HG02885 (cell line): ENCODE measurements around the gene FAM124A.

Source experiments
- ATAC-seq: cut with Tn5 transposase; IDR thresholded peaks from one replicate; pipeline ENCODE4 v1.9.1; 2021; ENCODE audit warnings: mild to moderate bottlenecking; ENCODE audit not compliant: unreplicated experiment, poor library complexity

The FAM124A gene

GRCh38 chr13:51218626-51219025 is 3.6 kb upstream of the FAM124A start:
- ATAC-seq = no peak

GRCh38 chr13:51220706-51221105 is 1.5 kb upstream of the FAM124A start:
- ATAC-seq = no peak

GRCh38 chr13:51221108-51221507 is 1.1 kb upstream of the FAM124A start:
- ATAC-seq = no peak

DNA sequence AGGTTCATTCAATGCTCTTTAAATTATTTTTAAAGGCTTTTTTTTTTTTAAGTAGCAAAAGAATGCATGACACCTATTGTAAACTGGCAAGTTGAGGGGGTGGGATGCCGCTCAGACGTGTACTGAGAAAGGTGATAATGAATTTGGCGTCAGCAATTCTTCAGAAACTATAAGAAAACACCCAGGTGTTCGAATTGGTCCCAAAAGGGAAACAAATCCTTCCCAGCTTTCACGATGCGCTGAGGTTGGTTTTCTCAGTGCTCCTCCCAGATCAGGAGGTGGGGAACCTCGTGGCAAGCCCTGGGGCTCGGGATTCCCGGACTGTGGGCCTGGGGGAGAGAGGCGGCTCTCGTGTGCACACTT is 543 bp upstream of the FAM124A start:
- ATAC-seq = no peak

DNA sequence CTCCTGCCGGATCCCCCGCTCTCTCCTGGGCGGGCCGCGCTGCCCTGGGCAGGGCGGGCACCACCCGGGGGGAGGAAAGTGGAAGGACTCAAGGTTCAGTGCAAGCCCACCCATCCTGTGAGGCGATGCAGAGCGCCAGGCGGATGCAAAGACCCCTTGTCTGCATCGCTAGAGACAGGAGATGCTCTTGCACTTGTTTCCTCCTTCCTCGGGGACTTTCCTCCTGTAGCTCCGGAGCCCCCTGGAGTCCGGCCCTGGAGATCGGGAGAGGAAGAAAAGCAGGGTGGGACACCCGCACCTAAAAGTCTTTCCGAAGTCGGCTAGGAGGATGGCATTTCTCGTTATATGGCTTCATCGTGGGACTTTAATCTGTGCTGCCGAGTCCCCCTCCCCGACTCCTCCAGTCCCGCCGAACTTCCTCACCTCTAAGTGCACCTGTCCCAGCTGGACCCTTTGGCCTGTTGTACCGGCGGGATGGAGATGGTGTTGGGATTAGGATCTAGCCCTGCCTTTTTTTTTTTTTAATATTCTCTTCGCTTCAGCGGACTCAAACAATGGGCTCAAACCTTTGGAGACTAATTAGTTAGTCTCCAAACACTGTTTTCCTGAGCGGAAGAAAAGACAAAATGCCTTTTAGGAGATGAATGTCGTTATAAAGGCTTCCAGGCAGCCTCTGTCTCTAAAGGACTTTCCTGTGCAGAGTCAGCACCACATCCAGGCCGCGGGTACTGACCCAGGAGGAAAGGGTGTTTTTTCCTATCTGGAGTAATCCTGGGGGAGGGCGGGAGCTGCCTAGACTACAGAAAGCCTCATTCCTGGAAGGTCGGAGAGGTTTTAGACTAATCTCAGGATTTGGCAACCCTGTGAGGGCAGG is 725 bp downstream of the FAM124A start:
- ATAC-seq = no peak

DNA sequence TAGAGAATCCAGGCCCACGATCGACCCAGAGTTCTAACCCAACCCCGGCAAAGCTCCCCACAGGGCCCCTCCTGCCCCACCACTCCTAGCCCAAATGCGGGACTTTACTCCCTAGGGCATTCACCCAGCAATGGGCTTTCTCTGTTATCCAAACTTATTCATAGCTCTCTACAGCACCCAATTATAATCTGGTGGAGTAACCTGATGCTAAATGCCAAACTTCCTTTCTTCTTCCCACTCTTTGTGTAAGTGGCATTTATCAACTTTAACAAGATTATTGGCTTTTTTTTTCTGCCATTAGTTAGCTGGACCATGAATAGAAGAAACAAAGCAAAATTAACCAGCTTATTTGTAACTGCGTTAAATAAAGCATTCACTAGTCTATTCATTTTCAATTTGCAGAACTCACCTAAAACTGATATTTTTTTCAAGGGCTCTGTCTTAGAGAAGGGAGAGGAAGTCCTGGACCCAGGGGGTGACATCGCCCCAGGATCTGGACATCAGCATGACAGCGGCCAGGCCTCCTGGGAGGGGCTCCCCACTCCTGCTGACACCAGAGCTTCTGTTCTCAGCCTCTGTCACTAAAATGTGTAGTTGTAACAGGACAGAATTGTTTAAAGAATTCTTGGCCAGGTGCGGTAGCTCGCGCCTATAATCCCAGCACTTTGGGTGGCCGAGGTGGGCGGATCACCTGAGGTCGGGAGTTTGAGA is 1.5 kb downstream of the FAM124A start:
- ATAC-seq = no peak

DNA sequence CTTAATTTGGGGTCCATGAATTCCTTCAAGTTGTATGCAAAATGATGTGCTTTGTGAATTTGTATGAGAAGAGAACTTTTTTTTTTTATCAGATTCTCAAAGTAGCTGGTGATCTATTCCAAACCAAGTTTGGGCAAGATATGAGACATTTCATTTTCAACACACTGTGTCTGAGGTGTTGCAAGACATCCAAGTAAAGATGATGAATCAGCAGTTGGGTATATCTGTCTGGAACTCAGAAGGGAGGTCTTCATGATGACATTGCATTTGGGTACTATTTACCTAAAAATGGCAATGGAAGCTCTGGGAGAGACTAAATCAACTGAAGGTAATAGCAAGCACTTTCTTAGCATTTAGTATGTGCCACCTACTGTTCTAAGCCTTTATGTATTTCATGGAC is 2.8 kb downstream of the FAM124A start:
- ATAC-seq = no peak

- no peak for ATAC-seq
Observed at GRCh38 chr13:51227404-51227803, 5.2 kb downstream of the FAM124A start.

DNA sequence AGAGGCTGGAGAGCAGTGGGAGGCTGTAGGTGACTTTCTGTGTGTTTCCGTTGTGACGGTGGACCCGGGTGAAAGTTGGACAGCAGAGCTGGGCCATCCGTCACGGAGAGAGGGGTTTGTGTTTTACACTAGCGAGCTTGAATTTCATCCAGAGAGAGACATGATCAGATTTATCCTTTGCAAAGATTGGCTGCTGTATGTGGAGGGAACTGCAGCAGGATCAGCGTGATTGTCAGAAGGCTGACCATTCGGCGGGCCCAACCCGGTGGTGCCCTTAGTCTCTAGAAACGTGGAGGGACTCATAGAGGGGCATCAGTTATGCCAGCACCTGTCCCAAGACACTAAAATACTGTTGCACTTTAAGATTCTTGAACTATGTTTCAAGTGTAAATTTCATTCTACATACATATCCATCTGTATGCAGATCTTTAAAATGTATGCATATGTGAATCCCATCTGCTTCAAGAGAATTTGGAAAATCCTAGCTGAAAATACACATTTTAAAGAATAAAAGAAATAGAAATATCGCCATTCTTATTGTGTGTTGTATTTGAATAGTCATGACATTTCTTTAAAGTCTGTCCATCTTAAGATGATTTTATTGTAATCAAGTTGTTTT is 7.0 kb downstream of the FAM124A start:
- ATAC-seq = no peak

DNA sequence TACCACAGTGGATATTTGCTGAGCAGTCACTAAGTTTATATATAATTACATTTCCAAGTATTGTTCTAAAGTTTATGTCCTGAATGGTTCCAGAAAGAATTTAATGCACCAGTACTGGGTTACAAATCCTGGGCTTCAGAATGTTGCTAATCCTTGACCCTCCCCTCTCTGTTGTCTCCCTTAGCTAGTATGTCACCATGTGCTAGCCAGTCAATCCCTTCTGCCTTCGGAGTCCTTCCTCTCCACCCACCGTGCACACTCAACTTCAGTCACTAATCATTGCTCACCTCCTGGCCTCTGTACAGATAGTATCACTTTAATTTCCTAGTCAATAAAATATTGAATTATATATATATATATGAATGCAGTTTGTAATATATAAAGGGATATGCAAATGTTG is 7.5 kb downstream of the FAM124A start:
- ATAC-seq = no peak

GRCh38 chr13:51230477-51231105 is 8.4 kb downstream of the FAM124A start:
- no peak for ATAC-seq

DNA sequence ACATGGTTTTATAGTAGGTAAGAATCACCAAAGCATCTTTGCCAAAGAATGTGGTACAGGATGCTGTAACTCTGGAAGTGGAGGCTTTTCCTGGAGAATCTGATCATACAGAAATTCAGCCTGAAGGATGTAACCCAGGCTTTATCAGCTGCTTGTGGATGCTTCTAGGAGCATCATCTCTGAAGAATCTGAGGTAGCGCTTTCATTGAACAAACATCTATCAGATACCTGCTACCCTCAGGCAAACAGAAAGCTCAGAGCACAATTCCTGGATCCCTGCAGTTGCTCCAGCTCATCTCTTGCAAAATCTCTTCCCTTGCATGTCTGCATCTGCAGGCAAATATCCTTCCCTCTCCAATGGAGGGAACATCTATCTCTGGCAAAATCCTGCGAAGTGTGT is 9.3 kb downstream of the FAM124A start:
- no peak for ATAC-seq

- ATAC-seq = no peak
Observed at GRCh38 chr13:51232328-51232727, 10.1 kb downstream of the FAM124A start.

- ATAC-seq = no peak
Observed at GRCh38 chr13:51233117-51233826, 11.1 kb downstream of the FAM124A start.

GRCh38 chr13:51234676-51235075 is 12.5 kb downstream of the FAM124A start:
- no peak for ATAC-seq

- ATAC-seq = no peak
Observed at GRCh38 chr13:51235186-51235585, 13.0 kb downstream of the FAM124A start.

DNA sequence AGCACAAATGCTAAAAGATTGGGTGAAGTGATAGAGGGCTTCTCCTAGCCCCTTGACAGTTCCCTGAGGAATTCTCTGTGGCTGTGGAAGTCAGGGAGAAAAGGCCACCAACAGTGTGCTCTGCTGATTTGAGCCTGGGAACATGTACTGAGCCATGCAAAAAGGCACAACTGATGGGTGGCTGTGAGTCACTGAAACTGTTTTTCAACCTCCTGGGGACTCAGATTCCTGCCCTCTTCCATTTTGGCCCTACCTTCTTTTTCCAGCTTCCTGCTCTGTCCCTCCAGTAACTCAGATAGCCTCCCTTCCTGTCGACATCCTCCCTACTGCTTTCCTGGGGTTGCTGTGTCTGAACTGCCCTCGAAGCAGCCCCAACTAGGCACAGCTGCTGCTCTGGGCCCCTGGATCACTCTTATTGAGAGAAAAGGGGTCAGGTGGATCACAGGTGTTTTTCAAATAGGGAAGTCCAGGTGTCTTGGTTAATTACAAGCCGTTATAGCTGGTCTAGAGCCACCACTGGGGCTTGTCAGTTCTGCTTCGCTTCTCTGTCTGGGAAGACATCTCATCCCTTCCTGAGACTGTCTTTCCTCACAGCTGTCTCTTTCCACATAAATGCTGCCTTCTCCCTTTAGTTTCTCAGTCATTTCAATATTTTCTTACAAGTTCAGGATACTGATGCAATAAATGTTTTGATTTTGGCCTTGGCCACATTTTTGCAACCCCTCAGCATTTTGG is 13.7 kb downstream of the FAM124A start:
- no peak for ATAC-seq

GRCh38 chr13:51236491-51236792 is 14.2 kb downstream of the FAM124A start:
- ATAC-seq = no peak

DNA sequence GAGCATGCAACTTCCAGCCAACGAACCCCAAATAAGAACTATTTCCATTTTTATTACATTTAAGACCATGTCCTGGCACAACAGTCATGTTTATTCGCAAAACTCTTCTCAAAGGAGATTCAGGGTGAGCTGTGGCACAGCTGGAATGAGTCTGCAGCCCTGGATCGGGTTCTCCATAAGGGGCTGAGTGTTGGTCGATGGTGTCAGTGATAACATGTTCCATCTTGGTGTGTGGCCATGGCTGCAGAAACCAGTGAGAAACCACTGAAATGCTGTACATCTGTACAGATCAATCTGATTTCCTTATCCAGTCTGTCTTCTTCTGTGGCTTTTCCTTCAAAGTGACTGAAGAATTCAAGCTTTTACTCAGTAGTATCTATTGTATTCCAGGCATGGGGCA is 15.2 kb downstream of the FAM124A start:
- ATAC-seq = no peak

DNA sequence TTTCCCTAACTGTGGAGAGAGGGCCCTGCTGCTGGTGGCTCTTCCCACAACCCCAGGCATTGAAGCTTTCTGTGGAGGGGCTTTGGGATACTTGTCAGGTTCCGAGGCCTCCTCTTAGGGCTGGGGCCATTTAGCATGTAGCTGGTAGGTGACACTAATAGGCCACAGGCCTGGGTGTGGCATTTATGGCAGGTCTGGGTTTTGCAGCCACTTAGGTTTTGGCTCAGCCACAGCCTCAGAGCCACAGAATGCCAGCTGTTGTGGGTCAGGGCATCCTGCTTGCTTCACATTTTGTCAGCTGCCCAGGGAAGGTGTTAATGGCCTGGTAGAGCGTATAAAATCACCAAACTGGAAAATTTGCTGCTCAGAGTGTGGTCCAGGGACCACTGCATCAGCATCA is 15.7 kb downstream of the FAM124A start:
- ATAC-seq = no peak
